ENCODE measurements around the gene GIMD1. TPM values are rescaled to one million over a fixed set of nuclear protein-coding genes. Genes with fewer than 3 reads are reported as not detected.

Gene GIMD1
- polyA plus RNA-seq, 1 of the 3 experiments (the other 2 are of a cell fraction): not detected

GRCh38 chr4:106315476-106315967 lies 53.1 kb downstream of the GIMD1 start (continued):
- no peak for TF ChIP-seq PBX3 (IDR thresholded peaks at IDR 0.05)
- no peak for TF ChIP-seq JUND (IDR thresholded peaks at IDR 0.05)

DNA sequence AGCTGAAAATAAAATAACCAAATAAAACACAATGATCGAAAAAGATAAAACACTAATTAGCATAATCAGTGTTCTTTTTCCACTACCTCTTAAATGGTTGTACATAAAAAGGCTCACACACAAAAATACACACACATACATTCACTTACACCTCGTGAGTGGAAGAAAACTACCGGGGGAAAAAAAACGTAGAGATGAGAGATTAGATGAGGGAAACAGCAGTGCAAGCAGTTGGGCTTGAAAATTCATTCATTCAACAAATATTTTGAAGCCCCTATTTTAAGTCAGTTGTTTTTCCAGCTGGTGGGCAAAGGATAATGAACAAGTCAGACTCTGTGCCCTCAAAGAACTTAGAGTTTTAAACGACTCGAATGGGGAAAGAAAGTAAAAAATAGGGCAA lies 53.6 kb downstream of the GIMD1 start:
- peaks cover 0 to 7% of the 10 kb centered on the region in 2 experiments for H3K36me3 ChIP-seq (replicated peaks in 1 of 2; ENCODE audit: control insufficient read depth in 1 of 2, insufficient read depth in 2 of 2, low read length in 1 of 2)
- DNase-seq: no peak
- H3K4me2 ChIP-seq: peak overlapping the region; percentile 94
- no peaks in the 10 kb centered on the region for H3K9me3 ChIP-seq
- WGBS (ENCODE audit: low lambda C conversion rate): 5% methylated on average over 6 of the region's 6 CpGs
- peak overlapping the region; percentile 91 for H2AFZ ChIP-seq (ENCODE audit: low read depth)
- H3K27me3 ChIP-seq (ENCODE audit: insufficient read depth): no peaks in the 10 kb centered on the region
- POLR2A ChIA-PET: no interaction called here
- peaks cover 11 to 23% of the 10 kb centered on the region in 2 experiments; a peak in 3 of 4 replicates for H3K4me1 ChIP-seq (ENCODE audit: control insufficient read depth in 1 of 2, insufficient read depth in 2 of 2, low read depth in 1 of 2, low read length in 1 of 2)
- H3F3A ChIP-seq (replicated peaks; ENCODE audit: insufficient read depth): peaks cover 26% of the 10 kb centered on the region
- H3K4me3 ChIP-seq (ENCODE audit: low read depth in 2 of 2, low read length in 1 of 2): peak overlapping the region; percentile 98 to 99
- peak overlapping the region in 1 of 2 experiments; percentile 94; a peak in 3 of 4 replicates for H3K27ac ChIP-seq (ENCODE audit: low read depth in 2 of 2, low read length in 1 of 2)
- CTCF ChIA-PET: interaction anchor here (1.2 kb wide), 1 partner anchor 48 kb away, joined by 3 read pairs; no protein-coding TSS in a partner anchor
- no peak for TF ChIP-seq RXRA (IDR thresholded peaks at IDR 0.05; ENCODE audit: borderline replicate concordance, low read depth)
- TF ChIP-seq, protein P1, sequence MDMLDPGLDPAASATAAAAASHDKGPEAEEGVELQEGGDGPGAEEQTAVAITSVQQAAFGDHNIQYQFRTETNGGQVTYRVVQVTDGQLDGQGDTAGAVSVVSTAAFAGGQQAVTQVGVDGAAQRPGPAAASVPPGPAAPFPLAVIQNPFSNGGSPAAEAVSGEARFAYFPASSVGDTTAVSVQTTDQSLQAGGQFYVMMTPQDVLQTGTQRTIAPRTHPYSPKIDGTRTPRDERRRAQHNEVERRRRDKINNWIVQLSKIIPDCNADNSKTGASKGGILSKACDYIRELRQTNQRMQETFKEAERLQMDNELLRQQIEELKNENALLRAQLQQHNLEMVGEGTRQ (IDR thresholded peaks at IDR 0.05; ENCODE audit: borderline replicate concordance, low read depth, low read length): no peak
- TF ChIP-seq GATA2 (CRISPR knock-in tag; IDR thresholded peaks at IDR 0.05): no peak
- no peak for TF ChIP-seq PBX3 (IDR thresholded peaks at IDR 0.05)
- TF ChIP-seq USF1 (IDR thresholded peaks at IDR 0.05; ENCODE audit: borderline replicate concordance, low read depth): no peak
- TF ChIP-seq GABPA (IDR thresholded peaks at IDR 0.05; ENCODE audit: low read depth): no peak
- no peak for TF ChIP-seq FOXJ3 (CRISPR knock-in tag; IDR thresholded peaks at IDR 0.05)
- TF ChIP-seq, protein P2, sequence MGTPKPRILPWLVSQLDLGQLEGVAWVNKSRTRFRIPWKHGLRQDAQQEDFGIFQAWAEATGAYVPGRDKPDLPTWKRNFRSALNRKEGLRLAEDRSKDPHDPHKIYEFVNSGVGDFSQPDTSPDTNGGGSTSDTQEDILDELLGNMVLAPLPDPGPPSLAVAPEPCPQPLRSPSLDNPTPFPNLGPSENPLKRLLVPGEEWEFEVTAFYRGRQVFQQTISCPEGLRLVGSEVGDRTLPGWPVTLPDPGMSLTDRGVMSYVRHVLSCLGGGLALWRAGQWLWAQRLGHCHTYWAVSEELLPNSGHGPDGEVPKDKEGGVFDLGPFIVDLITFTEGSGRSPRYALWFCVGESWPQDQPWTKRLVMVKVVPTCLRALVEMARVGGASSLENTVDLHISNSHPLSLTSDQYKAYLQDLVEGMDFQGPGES (IDR thresholded peaks at IDR 0.05; ENCODE audit: low read depth, low read length): no peak
- H3K9ac ChIP-seq: peak overlapping the region; percentile 92
- H4K20me1 ChIP-seq (ENCODE audit: insufficient read depth): no peaks in the 10 kb centered on the region
- H3K79me2 ChIP-seq (ENCODE audit: insufficient read depth): peaks cover 89% of the 10 kb centered on the region
- H3K9me2 ChIP-seq: no peaks in the 10 kb centered on the region

All from SK-N-SH (cell line).